Kidney (tissue), 14 donors: ENCODE data around the gene CEP112. TPM values are rescaled to one million over a fixed set of nuclear protein-coding genes. Genes with fewer than 3 reads are reported as not detected.

Source experiments
- DNase-seq, 5 donors: peaks; one replicate each; pipeline ENCODE4 v3.0.0-alpha.2; 2013 to 2020
- FAIRE-seq: peaks from 2 replicates; lab custom pipeline; 2012; peaks lifted over from hg19 to GRCh38; lab: Jason Lieb, UNC
- H3K27ac ChIP-seq, 2 donors: one replicate each; pipeline ENCODE4 v1.7.0; 2013; ENCODE audit warnings: low read depth in 2 of 2, low read length in 2 of 2, inconsistent platforms in 1 of 2
- H3K27me3 ChIP-seq: one replicate; pipeline ENCODE4 v1.7.1; 2013; ENCODE audit warnings: low read length, inconsistent platforms; ENCODE audit not compliant: control insufficient read depth, insufficient read depth
- H3K36me3 ChIP-seq, 3 donors: one replicate each; pipeline versions ENCODE4 v1.7.0 to v1.7.1; 2013; ENCODE audit warnings: low read length in 3 of 3, control low read depth in 1 of 3, inconsistent platforms in 1 of 3; ENCODE audit not compliant: insufficient read depth in 3 of 3, control insufficient read depth in 2 of 3
- H3K4me1 ChIP-seq, 3 donors: one replicate each; pipeline versions ENCODE4 v1.7.0 to v1.7.1; 2013; ENCODE audit warnings: low read length in 3 of 3, inconsistent platforms in 1 of 3, low read depth in 1 of 3; ENCODE audit not compliant: control insufficient read depth in 2 of 3, insufficient read depth in 2 of 3
- H3K4me3 ChIP-seq, 3 donors: one replicate each; pipeline versions ENCODE4 v1.7.0 to v1.8.1; 2013; ENCODE audit warnings: low read length in 3 of 3, control low read depth in 1 of 3, inconsistent platforms in 1 of 3
- H3K9ac ChIP-seq, 3 donors: one replicate each; pipeline versions ENCODE4 v1.7.0 to v1.7.1; 2013; ENCODE audit warnings: low read length in 3 of 3, control low read depth in 1 of 3, inconsistent platforms in 1 of 3
- H3K9me3 ChIP-seq, 3 donors: one replicate each; pipeline versions ENCODE4 v1.7.0 to v1.7.1; 2013; ENCODE audit warnings: low read length in 3 of 3, control low read depth in 1 of 3, inconsistent platforms in 1 of 3; ENCODE audit not compliant: control insufficient read depth in 2 of 3, insufficient read depth in 1 of 3
- intact Hi-C: fragments of 100-400 bp; cut with DNase I; formaldehyde crosslinking; loops from one replicate; pipeline ENCODE4 v1.11.1; 2022
- polyA plus RNA-seq: library from polyadenylated mRNA; stranded (reverse); fragments of 350-450 nt; fragmentation: Illumina TruSeq; extraction: RNeasy Lipid Tissue Mini Kit (QIAGEN cat#74804); gene quantifications from one replicate; pipeline ENCODE4 v1.2.3, GENCODE V29; 2014; ENCODE audit warnings: low read depth, low replicate concordance; ENCODE audit not compliant: insufficient read depth
- total RNA-seq: library from RNA; stranded (reverse); fragmentation: NEBNext Ultra II Directional; extraction: Animal tissue kit (Norgen Biotek cat#: 25700); gene quantifications from one replicate; pipeline ENCODE4 v1.2.1, GENCODE V29; 2021
- TF ChIP-seq, protein P1 (sequence below): IDR thresholded peaks from 3 replicates; pipeline ENCODE4 v1.5.1; 2012; ENCODE audit warnings: mild to moderate bottlenecking, moderate library complexity, borderline replicate concordance; ENCODE audit not compliant: insufficient read depth; ENCODE audit errors: extremely low read depth
- donor health status: control.
- donor health status: control.
- donor health status: control.
- donor health status: control.
- donor health status: control.
- donor health status: DM: yes; HTN: yes; CAD: no.
- donor health status: Normal renal cell carcinoma (clear cell type).

CEP112 gene
- total and polyA plus RNA-seq, 2 donors from 2014 or later: 17.0 to 27.4 TPM

- Histone ChIP-seq H3K9ac (no peak overlapping the region), H3K27me3 (no peaks in the 10 kb centered on the region), H3K36me3 (no peaks in the 10 kb centered on the region), H3K9me3 (peaks cover 0 to 4% (median 0%) of the 10 kb centered on the region in 3 donors), H3K4me1 (no peaks in the 10 kb centered on the region), H3K27ac (no peak overlapping the region), H3K4me3 (no peak overlapping the region)
- TF ChIP-seq, protein P1, sequence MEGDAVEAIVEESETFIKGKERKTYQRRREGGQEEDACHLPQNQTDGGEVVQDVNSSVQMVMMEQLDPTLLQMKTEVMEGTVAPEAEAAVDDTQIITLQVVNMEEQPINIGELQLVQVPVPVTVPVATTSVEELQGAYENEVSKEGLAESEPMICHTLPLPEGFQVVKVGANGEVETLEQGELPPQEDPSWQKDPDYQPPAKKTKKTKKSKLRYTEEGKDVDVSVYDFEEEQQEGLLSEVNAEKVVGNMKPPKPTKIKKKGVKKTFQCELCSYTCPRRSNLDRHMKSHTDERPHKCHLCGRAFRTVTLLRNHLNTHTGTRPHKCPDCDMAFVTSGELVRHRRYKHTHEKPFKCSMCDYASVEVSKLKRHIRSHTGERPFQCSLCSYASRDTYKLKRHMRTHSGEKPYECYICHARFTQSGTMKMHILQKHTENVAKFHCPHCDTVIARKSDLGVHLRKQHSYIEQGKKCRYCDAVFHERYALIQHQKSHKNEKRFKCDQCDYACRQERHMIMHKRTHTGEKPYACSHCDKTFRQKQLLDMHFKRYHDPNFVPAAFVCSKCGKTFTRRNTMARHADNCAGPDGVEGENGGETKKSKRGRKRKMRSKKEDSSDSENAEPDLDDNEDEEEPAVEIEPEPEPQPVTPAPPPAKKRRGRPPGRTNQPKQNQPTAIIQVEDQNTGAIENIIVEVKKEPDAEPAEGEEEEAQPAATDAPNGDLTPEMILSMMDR: no peak
- intact Hi-C loops: no loop called here
- FAIRE-seq: peak; percentile 70
- DNase-seq: no peak
Observed at GRCh38 chr17:66091445-66092080, 100.4 kb downstream of the CEP112 start.

GRCh38 chr17:66089764-66090163, 102.2 kb downstream of the CEP112 start:
- Histone ChIP-seq H3K4me1 (no peaks in the 10 kb centered on the region), H3K4me3 (no peak overlapping the region), H3K9ac (no peak overlapping the region), H3K9me3 (peaks cover 0 to 4% (median 0%) of the 10 kb centered on the region in 3 donors), H3K36me3 (no peaks in the 10 kb centered on the region), H3K27me3 (no peaks in the 10 kb centered on the region), H3K27ac (no peak overlapping the region)
- no peak for DNase-seq
- FAIRE-seq: no peak
- intact Hi-C loops: no loop called here
- TF ChIP-seq, protein P1: no peak

- Histone ChIP-seq H3K4me1 (no peaks in the 10 kb centered on the region), H3K27ac (no peak overlapping the region), H3K36me3 (no peaks in the 10 kb centered on the region), H3K27me3 (no peaks in the 10 kb centered on the region), H3K4me3 (no peak overlapping the region), H3K9ac (no peak overlapping the region), H3K9me3 (peaks cover 0 to 4% (median 0%) of the 10 kb centered on the region in 3 donors)
- FAIRE-seq (no peak), DNase-seq (no peak)
- TF ChIP-seq, protein P1: no peak
- intact Hi-C loops: no loop called here
Observed at GRCh38 chr17:66088173-66088572, 103.8 kb downstream of the CEP112 start.
